HG02623 (cell line): ENCODE data around the gene KRTAP19-1.
"Not testable (repeated sequence)": the region's sequence is repeated elsewhere in the genome, so short reads cannot be mapped to it uniquely, and the experiment has no call there.

Experiments used
- ATAC-seq: cut with Tn5 transposase; IDR thresholded peaks from one replicate; pipeline ENCODE4 v1.9.1; 2021; ENCODE audit warnings: moderate library complexity; ENCODE audit not compliant: unreplicated experiment

KRTAP19-1 gene

DNA sequence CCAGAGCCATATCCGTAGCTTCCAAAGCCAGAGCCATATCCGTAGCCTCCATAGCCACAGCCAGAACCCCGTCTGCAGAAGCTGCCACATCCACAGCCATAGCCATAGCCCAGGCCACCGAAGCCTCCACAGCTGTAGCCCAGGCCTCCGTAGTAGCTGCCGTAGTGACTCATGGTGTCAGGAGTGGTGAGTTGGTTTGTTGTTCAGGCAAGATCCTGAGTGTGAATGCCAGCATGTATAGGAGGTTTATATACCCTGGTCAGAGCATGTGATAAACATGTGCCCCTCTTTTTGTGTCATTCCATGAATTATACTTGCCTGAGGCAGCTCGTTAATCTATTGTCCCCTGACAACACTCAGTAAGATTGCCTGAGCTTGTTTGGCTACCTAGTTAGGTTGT lies at the start of gene KRTAP19-1:
Gene KRTAP19-1, minus strand, starts transcription at position 223 of the 400 bp plus-strand sequence. Its CDS starts 50 bp downstream, at position 173.
- ATAC-seq: no peak

DNA sequence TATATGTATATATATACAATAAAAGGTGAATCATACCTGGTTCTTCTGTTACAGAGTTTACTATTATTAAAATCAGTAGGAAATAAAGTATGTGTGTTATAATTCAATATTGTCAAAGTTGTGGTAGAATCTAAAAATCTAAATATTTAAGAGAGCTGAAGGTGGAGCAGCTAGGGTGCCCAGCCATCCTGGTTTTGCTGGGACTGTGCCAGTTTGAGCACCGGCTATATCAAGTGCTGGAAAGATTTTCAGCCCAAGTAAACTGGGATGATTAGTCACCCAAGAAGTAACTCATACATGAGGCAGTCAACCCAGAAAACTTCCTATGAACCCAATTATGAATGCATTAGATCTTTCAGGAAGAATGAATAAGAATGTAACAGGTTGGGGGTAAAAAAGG lies 38.7 kb upstream of the KRTAP19-1 start:
- no peak for ATAC-seq

DNA sequence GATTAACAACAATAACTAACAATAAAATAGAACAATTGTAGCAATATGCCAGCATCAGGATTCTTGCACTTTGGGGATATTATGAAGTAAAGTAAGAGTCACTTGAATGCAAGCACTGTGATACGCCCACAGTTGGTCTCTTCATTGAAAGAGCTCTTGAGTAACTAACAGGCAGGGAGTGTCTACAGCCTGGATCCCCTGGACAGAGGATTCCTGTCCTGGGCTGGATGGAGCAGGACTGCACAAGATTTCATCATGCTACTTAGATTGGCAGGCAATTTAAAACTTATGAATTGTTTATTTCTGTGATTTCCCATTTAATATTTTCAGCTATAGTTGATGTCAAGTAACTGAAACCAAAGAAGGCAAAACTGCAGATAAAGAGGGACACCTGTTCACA lies 35.5 kb upstream of the KRTAP19-1 start:
- no peak for ATAC-seq

DNA sequence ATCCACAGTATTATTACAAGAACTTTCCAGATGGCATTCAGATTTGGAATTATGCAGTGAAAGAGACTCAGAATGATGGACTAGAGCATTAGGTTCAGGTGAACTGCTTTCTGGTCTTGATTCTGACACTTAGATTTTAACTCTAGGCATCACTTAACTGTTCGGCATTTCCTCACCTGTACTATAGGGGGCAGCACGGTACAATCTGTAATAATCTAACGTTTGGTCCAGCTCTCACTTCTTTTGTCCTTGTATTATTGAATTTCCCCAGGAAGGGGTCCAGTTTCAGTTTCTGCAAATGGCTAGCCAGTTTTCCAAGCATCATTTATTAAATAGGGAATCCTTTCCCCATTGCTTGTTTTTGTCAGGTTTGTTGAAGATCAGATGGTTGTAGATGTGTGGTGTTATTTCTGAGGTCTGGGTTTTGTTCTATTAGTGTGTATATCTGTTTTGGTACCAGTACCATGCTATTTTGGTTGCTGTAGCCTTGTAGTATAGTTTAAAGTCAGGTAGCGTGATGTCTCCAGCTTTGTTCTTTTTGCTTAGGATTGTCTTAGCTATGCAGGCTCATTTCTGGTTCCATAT lies 25.5 kb upstream of the KRTAP19-1 start:
- not testable (repeated sequence) for ATAC-seq

DNA sequence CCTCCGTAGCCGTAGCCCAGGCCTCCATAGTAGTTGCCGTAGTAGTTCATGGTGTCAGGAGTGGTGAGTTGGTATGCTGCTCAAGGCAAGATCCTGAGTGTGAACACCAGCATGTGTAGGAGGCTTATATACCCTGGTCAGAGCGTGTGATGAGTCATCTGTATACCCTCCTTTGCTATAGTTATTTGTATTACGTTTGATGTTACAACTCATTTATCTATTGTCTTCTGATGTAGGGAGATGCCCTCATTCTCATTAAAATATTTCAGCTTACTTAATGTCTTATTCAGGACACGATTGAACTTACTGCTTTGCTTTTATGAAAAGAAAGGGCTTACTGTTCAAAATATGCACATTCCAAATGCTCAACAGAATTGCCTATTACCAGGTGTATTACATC lies 21.9 kb upstream of the KRTAP19-1 start, which contains the start of gene KRTAP19-5:
Gene KRTAP19-5, minus strand, starts transcription at position 101 of the 400 bp plus-strand sequence. Its CDS starts 51 bp downstream, at position 50.
- no peak for ATAC-seq

DNA sequence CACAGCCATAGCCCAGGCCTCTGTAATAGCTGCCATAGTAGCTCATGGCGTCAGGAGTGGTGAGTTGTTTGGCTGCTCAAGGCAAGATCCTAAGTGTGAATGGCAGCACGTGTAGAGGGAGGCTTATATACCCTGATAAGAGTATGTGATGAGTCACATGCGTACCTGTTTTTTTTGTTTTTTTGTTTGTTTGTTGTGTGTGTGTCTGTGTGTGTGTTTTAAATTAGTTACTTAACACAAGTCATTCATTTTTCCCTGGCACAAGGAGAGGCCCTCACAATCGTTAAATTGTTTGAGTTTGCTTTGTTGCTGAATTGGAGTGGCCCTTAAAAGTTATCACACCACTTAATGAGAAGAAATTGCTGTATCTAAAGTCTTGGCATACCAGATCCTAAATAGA lies 16.9 kb upstream of the KRTAP19-1 start, which contains the start of gene KRTAP19-4:
Gene KRTAP19-4, minus strand, starts transcription at position 101 of the 400 bp plus-strand sequence. Its CDS starts 55 bp downstream, at position 46.
- ATAC-seq: no peak

DNA sequence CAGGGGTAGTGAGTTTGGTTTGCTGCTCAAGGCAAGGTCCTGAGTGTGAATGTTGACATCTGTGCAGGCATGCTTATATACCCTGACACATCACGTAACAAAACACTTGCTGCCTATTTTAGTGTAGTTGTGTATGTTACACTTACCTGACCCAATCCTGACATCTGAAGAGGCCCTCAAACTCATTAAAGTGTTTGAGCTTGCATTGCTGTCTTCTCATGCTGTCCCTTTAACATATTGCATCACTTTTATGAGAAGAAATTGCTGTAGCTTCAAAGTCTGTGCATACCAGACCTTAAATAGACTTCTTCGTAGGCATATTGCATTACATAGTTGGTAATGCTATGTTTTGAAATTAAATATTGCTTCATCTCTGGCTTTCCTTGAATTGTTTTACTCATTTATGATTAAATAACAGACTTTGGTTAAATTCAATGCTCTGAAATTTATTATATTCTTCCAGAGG lies 11.8 kb upstream of the KRTAP19-1 start, which contains the start of gene KRTAP19-3:
Gene KRTAP19-3, minus strand, starts transcription at position 51 of the 466 bp plus-strand sequence. CDS start 56 bp downstream, outside the sequence.
- no peak for ATAC-seq

DNA sequence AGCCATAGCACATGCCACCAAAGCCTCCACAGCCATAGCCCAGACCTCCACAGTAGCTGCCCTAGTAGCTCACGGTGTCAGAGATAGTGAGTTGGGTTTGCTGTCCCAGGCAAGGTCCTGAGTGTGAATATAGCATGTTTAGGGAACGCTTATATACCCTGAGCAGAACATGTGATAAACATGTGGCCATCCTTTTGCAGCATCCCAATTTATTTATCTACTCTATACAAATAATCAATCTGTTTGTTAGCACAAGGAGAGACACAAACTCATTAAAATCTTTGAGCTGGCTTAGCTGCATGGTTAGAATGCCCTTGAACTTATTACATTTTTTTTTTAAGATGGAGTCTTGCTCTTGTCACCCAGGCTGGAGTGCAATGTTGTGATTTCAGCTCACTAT lies 7.2 kb upstream of the KRTAP19-1 start, which contains the start of gene KRTAP19-2:
Gene KRTAP19-2, minus strand, starts transcription at position 101 of the 400 bp plus-strand sequence. Its CDS starts 88 bp downstream, at position 13.
- ATAC-seq: no peak

DNA sequence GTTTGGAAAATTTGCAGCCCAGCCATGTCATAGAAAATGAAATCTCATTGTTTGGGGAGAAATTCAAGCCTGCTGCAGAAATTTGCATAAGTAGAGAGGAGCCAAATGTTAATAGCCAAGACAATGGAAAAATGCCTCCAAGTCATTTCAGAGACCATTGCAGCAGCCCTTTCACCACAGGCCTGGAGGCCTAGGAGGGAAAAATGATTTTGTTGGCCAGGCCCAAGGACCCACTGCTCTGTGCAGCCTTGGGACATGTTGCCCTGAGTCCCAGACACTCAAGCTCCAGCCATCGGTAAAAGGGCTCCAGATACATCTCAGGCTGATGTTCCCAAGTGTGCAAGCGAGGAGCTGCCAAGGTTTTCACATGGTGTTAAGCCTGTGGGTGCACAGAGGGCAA lies 6.0 kb upstream of the KRTAP19-1 start:
- no peak for ATAC-seq

DNA sequence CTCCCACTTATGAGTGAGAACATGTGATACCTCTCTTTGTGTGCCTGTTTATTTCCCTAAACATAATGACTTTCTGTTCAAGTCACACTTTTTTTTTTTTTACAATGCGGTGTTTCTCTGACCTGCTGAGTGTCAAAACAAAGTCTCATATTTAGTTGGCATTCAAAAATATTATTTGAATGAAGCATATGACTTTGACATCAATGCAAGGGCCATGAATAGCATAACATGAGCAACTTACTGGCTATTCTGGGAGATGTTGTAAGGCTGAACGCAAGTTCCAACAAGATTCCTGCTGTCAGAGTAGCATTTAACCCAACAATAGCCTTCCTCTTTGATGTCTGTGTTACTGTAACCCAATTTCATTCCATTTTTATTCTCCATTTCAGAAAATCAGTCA lies 2.0 kb upstream of the KRTAP19-1 start:
- ATAC-seq: no peak

DNA sequence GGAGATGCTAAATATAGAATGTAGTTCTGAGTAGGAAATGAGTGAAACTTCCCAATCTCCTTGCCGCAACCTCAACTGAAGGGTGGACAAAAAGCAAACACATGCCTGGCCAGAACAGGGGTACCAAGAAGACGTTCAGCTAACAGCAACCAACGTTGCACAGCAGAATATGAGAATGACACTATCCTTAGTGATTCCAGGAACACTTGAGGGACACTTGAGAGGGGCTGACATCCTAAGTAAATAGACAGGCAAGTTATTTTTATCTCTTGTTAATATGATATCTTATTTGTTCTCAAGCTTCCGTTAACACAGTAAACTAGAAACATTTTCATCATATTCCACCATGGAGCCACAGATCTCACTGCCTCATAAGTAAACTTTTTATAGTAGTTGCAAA lies 908 bp downstream of the KRTAP19-1 start:
- ATAC-seq: no peak

DNA sequence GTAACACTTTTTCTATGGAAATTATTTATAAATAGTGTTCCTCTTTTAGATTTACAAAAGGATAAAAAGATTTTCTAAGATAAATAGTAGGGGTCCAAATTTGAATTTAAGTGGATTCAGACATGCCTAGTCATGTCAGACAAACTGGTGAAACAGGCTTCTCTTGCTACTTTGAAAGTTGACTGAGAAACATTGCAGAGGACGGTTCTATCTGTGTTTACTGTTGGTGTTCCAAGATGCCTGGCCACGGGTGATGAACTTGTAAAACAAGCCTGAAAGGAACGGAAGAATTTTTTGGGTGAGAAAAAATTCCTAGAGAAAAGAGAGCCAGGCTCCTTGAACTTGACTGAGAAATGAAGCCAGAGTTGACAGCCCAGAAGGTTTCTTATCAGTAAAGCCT lies 2.2 kb downstream of the KRTAP19-1 start:
- ATAC-seq: no peak

DNA sequence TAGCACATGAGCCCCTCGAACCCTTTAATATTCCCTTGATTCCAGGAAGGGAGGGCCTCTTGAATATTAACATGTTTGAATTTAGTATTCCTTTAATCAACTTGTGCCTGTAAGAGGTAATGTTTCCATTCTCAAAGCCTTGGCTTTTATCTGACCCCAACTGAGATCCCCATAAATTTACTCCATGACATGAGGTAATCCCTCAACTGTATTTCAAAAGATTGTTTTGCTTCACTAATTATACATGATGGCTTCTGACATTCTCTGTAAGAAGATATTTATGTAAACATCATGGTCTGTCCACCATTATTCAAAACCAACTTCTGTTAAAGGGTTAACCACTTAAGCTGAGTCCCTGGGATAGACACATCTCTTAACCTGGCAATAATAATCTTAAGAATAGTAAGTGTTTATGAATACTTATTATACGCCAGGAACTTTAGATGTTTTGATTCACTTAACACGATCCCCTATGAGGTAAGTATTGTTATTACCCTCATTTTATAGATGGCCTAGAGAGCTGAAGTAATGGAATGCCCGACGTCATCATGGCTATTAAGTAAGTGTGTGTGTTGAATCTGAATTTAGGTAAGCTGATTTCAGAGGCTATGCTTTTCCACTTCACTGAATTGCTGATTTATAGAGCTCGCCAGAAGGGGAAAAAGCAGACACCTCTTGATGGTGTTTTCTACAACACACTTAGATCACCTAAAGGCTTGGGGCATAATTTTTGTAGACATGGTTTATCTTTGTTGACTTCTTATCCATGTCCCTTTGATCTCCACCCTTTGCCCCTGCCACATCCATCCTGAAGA lies 11.1 kb downstream of the KRTAP19-1 start:
- ATAC-seq: no peak

DNA sequence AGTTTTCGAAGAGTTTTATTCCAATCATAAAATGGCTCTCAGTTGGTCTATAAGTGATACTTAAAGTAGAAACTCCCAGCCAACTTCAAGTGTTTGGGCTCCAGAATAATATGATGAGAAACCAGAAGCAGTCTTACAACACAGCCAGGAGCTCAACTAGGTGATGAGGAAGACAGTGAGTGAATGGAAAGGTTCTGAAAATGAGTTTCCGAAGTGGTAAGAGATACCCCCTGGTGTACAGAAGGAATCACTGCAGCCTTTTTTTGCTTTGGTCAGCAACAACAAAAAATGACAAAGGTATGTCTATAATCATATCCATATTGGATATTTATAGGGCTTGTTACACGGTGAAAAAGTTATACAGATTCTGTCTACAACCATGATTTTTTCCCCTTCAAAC lies 16.5 kb downstream of the KRTAP19-1 start:
- ATAC-seq: no peak

DNA sequence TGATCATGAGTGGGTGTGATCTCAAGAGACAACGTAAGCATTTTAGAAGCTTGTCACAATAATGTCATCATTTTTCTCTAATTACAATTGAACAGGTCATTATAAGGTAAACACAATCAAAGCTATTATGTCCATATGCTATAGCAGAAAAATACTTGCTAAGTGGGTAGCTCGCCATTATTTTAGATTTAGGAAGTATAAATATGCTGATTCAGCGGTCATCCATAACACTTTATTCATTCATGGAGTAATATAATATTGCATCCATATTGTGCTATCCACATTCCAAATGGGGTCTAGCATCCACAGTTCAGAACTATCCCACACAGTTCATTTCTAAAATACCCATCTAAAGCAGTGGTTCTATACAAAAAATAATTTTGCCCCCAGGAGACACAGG lies 31.7 kb downstream of the KRTAP19-1 start:
- no peak for ATAC-seq

DNA sequence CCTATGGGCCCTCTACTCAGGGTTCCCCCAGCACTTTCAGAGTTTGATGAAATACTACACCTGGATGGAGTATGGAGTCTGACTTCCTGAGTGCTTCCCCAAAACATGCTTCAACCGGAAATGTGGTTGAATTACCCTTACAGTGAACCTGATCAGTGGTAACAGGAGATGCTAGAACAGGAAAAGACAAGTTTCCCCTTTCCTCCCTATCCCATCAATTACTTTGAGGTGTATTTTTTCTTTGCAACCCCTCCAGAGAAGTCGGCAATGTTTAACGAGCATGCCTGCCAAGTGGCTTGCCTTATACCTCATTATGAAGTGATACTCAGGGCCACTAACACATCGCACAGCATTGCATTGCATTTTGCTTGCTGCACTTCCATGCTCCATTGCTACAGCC lies 33.1 kb downstream of the KRTAP19-1 start:
- ATAC-seq: no peak

DNA sequence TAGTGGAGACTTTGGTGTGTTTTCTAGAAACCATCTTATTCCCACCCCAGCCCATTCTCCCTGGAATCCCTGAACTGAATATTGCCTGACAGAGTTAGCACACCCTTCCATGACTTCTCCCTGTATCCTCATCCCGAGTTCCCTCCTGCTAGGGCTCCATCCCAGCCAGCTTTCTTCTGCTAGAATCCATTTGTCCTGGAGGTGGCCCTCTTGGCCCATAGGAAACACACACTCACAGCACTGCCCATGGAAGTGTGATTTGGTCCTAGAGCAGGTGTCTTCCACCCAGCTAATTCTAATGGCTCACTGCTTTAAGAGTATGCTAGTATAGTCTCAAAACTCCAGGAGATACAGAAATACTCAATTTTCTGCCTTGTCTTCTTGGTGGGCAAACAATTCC lies 36.0 kb downstream of the KRTAP19-1 start:
- no peak for ATAC-seq

DNA sequence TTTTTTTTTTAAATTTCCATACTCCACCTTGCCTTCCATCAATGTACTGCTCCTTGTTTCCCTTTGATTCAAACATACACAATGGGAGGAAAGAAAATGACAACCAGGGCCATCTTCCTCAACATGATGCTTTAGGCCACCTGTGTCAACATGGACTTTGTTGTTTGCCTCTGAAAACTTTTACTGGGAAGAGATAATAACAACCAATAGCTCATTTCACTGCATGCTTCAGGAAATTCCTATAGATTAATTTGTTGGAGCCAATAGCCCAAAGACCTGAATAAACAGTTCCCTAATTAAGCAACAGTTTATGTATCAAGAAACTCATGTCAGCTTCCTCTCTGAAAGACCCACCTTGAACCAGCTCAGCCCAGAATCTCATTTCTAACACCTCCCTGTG lies 36.9 kb downstream of the KRTAP19-1 start:
- ATAC-seq: no peak

DNA sequence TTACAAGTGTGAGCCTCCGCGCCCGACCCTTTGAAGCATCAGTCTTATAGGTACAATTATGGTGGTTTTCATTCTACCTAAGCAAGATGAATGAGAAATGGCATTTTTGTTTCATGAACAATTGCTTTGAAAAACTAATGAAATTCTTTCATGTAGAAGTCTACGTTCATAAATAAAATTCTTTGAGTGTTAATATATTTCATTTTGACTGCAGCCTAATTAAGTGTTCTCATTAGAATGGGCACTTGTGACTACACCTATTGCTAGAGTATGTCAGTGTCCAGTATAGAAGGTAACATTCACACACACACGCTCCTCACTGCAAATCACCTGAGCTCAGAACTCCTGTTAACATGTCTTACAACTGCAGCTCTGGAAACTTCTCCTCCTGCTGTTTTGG lies 40.2 kb downstream of the KRTAP19-1 start, which contains the start of gene KRTAP15-1:
Gene KRTAP15-1, plus strand, starts transcription at position 301 of the 400 bp plus-strand sequence. Its CDS starts 53 bp downstream, at position 354.
- ATAC-seq: no peak

DNA sequence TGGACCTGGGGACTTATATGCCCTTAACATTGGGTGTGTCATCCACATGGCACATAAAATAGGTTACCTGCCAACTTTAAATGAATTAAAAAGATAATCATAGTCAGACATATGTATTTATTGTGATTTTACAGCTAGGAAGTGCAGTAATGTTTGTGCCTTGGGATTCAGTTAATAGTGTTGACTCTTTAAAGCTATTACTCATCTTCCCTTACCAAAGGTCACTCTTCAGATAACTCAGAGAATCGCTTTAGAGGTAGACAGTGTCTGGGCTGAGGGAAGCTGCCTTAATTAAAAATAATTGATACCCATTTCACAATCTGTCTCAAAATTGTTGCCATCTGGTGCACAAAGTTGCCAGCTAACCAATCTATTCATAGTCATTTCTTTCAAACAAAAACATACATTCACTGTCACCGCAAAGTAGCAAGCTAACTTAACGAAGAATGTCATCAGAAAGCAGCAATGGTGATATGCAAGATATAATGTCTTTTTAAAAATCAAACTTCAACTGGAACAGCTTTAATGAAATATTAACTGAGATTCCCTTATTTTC lies 43.1 kb downstream of the KRTAP19-1 start:
- no peak for ATAC-seq

DNA sequence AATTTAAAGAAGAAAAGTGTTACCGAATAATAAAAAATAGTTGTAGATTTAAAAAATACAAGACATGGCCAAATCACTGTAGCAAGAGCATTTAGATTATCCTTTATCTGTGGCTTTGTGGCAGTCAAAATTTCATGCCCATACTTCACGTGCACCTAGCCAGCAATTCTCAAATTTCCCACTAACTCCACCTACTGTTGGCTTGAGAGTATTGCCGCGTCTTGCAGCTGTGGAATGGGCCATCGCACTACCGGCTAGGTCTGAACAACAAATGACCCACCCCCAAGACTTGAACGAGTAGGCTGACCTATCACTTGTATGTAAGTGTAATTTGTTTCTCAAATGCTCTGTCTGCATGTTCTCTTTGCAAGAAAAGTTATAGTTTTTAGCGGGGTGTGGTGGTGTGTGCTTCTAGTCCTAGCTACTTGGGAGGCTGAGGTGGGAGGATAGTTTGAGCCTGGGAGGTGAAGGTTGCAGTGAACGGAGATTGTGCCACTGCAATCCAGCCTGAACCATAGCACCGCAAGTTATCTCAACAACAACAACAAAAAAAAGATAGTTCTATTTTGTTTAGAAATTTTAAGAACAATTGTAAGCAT lies 46.0 kb downstream of the KRTAP19-1 start:
- no peak for ATAC-seq
